SJCRH30 (cell line): ENCODE measurements around the gene NFS1. TPM values are rescaled to one million over a fixed set of nuclear protein-coding genes. Genes with fewer than 3 reads are reported as not detected.
"Not testable (repeated sequence)": the region's sequence is repeated elsewhere in the genome, so short reads cannot be mapped to it uniquely, and the experiment has no call there.

Experiments
- DNase-seq, 2 experiments: peaks; one replicate each; pipeline ENCODE4 v3.0.0-alpha.2; 2015 to 2020
- H3K27ac ChIP-seq: fragments of 250-450 bp; sonication (Bioruptor Pico); 2 replicates; pipeline ENCODE4 v1.5.1; 2020; ENCODE audit warnings: mild to moderate bottlenecking, moderate library complexity
- H3K27me3 ChIP-seq: fragments of 250-450 bp; sonication (Bioruptor Pico); 2 replicates; pipeline ENCODE4 v1.5.1; 2020; ENCODE audit warnings: mild to moderate bottlenecking, moderate library complexity
- H3K36me3 ChIP-seq: fragments of 250-450 bp; sonication (Bioruptor Pico); 2 replicates; pipeline ENCODE4 v1.5.1; 2020; ENCODE audit warnings: mild to moderate bottlenecking, moderate library complexity
- H3K4me1 ChIP-seq: fragments of 250-450 bp; sonication (Bioruptor Pico); 2 replicates; pipeline ENCODE4 v1.5.1; 2020; ENCODE audit warnings: mild to moderate bottlenecking, moderate library complexity
- H3K4me3 ChIP-seq: fragments of 250-450 bp; sonication (Bioruptor Pico); 2 replicates; pipeline ENCODE4 v1.5.1; 2020; ENCODE audit warnings: mild to moderate bottlenecking, moderate library complexity
- H3K9me3 ChIP-seq: fragments of 250-450 bp; sonication (Bioruptor Pico); replicated peaks from 2 replicates; pipeline ENCODE4 v1.5.1; 2020; ENCODE audit warnings: mild to moderate bottlenecking, moderate library complexity
- total RNA-seq: library from RNA; depleted of rRNA; stranded (reverse); fragments of >200 nt; shearing (Covaris generic); gene quantifications from 2 replicates; pipeline ENCODE4 v1.2.3, GENCODE V29; 2014

NFS1 gene
- total RNA-seq, 1 experiment from 2014 or later, result 27.6 TPM

DNA sequence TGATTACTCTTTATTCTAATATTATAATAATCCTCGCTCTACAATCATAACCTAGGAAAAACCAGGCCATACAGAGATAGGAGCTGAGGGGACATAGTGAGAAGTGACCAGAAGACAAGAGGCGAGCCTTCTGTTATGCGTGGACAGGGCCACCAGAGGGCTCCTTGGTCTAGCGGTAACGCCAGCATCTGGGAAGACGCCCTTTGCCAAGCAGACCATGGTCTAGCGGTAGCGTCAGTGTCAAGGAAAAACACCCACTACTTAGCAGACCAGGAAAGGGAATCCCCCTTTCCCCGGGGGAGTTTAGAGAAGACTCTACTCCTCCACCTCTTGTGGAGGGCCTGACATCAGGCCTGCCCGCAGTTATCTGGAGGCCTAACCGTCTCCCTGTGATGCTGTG is 12.3 kb downstream of the NFS1 start:
- peak; percentile 35 to 39 for DNase-seq
- H3K36me3 ChIP-seq, H3K4me1 ChIP-seq, H3K9me3 ChIP-seq, H3K4me3 ChIP-seq, H3K27ac ChIP-seq, H3K27me3 ChIP-seq: not testable (repeated sequence)

DNA sequence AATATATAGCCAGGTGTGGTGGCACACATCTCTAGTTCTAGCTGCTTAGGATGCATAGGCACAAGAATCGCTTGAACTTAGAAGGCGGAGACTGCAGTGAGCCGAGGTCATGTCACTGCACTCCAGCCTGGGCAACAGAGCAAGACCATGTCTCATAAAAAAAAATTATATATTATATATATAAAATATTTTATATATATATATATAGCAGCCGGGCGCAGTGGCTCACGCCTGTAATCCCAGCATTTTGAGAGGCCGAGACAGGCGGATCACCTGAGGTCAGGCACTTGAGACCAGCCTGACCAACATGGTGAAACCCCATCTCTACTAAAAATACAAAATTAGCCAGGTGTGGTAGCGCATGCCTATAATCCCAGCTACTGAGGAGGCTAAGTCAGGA is 13.8 kb downstream of the NFS1 start:
- not testable (repeated sequence) for H3K36me3 ChIP-seq, H3K4me3 ChIP-seq, H3K27ac ChIP-seq

DNA sequence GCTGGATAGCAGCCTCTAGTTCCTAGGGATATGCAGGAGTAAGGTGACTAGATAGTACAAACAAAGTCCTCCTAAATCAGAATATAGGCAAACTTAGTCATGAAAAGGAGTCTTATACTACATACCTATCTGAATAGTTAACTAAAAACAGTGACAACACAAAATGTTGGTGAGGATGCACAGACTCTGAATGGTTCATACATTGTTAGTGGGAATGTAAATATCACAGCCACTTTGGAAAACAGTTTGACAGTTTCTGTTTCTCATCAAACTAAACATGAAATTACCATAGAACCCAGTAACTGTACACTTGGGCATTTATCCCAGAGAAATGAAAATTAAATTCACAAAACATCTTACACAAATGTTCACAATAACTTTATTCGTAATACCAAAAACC is 17.2 kb downstream of the NFS1 start:
- no peaks in the 10 kb centered on the region for H3K27me3 ChIP-seq
- no peak overlapping the region for H3K4me3 ChIP-seq
- no peak for DNase-seq
- H3K9me3 ChIP-seq, result no peaks in the 10 kb centered on the region
- H3K4me1 ChIP-seq, result no peaks in the 10 kb centered on the region
- H3K36me3 ChIP-seq, result no peaks in the 10 kb centered on the region; the same call in 1 of the 2 replicates
- no peak overlapping the region for H3K27ac ChIP-seq

More for the DNA sequence above, 13.8 kb downstream of the NFS1 start:
- not testable (repeated sequence) for H3K27me3 ChIP-seq, DNase-seq, H3K9me3 ChIP-seq, H3K4me1 ChIP-seq

DNA sequence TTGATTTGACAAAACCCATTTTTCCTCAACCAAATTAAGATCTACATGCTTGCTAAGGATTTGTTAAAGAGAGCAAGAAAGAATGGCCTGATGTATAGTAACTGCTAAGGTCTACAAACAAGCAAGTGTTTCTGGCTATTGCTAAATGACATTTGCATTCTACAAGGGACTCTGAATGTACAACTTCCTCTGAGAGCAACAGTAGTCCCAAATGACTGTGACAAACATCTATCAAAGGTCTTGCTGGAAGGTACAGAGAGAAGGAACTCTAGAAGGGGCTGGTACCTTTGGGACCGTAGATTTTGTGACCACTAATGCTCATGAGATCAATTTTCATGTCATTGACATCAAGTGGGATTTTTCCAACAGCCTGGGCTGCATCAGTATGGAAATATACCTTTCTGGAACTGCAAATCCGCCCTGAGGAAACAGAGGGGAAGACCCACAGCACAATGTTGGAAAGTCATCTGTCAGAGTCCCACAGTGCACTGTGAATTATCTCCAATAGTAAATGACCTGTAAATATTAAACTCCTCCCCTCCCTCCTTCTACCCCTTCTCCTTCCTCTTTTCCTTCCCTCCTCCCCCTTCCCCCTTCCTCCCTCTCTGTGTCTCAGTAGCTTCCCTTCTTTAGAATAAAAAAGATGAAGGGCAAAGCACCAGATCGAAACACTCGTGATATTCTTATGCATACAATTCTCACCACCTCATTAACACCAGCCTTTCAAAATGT is 18.5 kb downstream of the NFS1 start:
- DNase-seq, result no peak

DNA sequence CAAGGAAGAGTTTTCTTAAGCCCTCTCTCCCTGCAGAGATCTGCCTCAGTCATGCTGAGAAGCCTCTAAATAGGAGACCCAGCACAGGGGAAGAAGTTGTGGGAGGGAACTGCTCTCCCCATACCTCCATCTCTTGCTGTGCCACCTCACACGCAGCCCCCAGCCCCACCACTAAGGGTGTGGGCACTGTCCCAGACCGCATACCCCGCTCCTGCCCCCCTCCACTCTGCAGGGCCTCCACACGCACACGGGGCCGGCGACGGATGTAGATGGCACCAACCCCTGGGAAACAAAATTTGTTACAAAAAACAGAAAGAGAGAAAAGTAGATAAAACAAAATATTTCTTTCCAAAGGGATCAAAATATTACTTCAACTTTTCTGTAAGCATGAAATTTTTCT is 24.2 kb downstream of the NFS1 start:
- Histone ChIP-seq H3K27ac (no peak overlapping the region), H3K36me3 (peaks cover 5% of the 10 kb centered on the region), H3K4me3 (no peak overlapping the region), H3K4me1 (no peaks in the 10 kb centered on the region), H3K27me3 (no peaks in the 10 kb centered on the region), H3K9me3 (no peaks in the 10 kb centered on the region)
- no peak for DNase-seq

More for the DNA sequence above, 18.5 kb downstream of the NFS1 start:
- H3K9me3 ChIP-seq, result no peaks in the 10 kb centered on the region
- no peaks in the 10 kb centered on the region for H3K4me1 ChIP-seq
- no peak overlapping the region for H3K27ac ChIP-seq
- no peaks in the 10 kb centered on the region; the same call in 1 of the 2 replicates for H3K36me3 ChIP-seq
- H3K4me3 ChIP-seq, result no peak overlapping the region
- no peaks in the 10 kb centered on the region for H3K27me3 ChIP-seq

DNA sequence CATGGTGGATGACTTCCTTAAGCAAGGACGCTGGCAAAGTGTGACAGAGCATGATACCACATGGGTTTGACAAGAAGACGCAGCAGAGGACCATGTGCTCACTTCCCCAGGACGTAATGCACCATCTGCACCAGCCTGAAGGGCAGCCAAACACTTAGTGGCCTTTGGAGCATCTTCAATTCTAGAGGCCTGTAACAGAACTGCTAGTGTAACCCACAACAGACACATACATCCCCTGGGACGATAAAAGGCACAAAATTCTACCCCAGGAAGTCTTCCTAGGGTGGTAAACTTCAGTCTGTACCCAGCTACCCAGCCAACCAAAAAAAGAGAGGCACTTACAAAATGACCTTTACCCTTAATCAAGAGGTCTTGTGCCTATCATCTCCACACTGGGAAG is 25.3 kb downstream of the NFS1 start:
- Histone ChIP-seq H3K4me1 (no peaks in the 10 kb centered on the region), H3K36me3 (peaks cover 8% of the 10 kb centered on the region), H3K27me3 (no peaks in the 10 kb centered on the region), H3K9me3 (no peaks in the 10 kb centered on the region), H3K4me3 (no peak overlapping the region), H3K27ac (no peak overlapping the region)
- no peak for DNase-seq

DNA sequence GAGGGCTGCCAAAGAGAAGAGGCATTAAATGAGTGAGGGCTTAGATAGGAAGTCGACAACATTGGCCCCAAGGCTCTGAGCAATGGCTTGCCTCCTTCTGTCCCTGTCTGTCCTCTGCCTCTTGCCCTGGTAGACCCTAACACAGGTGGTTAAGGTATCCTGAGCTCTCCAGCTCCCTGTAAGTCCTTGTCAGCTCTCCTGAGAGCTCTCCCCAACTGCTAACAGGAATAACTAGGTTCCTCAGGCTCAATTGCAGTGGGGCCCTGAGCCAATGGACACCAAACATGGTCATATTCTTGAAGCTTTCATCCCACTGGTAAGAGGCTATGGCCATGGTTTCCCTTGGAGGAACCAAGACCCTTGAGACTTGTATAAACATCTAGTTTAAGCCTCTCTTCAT is 29.5 kb downstream of the NFS1 start:
- DNase-seq, result no peak
- peaks cover 9% of the 10 kb centered on the region for H3K36me3 ChIP-seq
- no peak overlapping the region for H3K4me3 ChIP-seq
- H3K27me3 ChIP-seq, result no peaks in the 10 kb centered on the region
- no peak overlapping the region for H3K27ac ChIP-seq
- H3K4me1 ChIP-seq, result peaks cover 4% of the 10 kb centered on the region; the same call in 1 of the 2 replicates
- H3K9me3 ChIP-seq, result no peaks in the 10 kb centered on the region

DNA sequence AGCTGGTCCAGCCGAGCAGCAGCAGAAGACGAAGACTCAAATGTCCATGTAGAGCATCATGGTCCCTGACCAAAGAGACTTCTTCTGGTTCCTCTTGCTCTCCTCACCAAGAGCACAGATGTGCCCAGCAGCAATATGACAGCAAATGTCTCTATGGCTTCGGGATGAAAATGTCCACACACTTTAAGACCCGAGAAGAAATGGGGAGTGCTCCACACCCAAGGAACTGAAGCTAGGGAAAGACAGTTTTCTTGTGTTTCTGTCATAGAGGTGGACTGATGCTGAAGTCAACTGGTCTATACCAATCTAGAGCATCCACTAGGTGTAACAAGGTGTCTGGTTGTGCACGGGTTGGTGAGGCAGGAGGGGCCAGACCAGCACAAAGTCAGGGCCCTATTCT is 29.9 kb downstream of the NFS1 start:
- no peak for DNase-seq
- H3K27ac ChIP-seq, result no peak overlapping the region
- H3K27me3 ChIP-seq, result no peaks in the 10 kb centered on the region
- H3K36me3 ChIP-seq, result peaks cover 9% of the 10 kb centered on the region
- peaks cover 4% of the 10 kb centered on the region; the same call in 1 of the 2 replicates for H3K4me1 ChIP-seq
- H3K4me3 ChIP-seq, result no peak overlapping the region
- H3K9me3 ChIP-seq, result no peaks in the 10 kb centered on the region

DNA sequence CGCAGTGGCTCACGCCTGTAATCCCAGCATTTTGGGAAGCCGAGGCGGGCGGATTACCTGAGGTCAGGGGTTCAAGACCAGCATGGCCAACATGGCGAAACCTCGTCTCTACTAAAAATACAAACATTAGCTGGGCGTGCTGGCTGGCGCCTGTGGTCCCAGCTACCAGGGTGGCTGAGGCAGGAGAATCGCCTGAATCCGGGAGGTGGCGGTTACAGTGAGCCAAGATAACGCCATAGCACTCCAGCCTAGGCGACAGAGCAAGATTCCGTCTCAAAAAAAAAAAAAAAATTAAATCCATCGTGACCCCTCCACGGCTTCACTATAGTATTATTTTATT is 33.2 kb downstream of the NFS1 start:
- no peak overlapping the region for H3K4me3 ChIP-seq
- H3K4me1 ChIP-seq, result peaks cover 21% of the 10 kb centered on the region
- no peak for DNase-seq
- H3K27ac ChIP-seq, result no peak overlapping the region
- no peaks in the 10 kb centered on the region for H3K9me3 ChIP-seq
- H3K36me3 ChIP-seq, result peaks cover 4% of the 10 kb centered on the region; the same call in 1 of the 2 replicates
- H3K27me3 ChIP-seq, result no peaks in the 10 kb centered on the region

DNA sequence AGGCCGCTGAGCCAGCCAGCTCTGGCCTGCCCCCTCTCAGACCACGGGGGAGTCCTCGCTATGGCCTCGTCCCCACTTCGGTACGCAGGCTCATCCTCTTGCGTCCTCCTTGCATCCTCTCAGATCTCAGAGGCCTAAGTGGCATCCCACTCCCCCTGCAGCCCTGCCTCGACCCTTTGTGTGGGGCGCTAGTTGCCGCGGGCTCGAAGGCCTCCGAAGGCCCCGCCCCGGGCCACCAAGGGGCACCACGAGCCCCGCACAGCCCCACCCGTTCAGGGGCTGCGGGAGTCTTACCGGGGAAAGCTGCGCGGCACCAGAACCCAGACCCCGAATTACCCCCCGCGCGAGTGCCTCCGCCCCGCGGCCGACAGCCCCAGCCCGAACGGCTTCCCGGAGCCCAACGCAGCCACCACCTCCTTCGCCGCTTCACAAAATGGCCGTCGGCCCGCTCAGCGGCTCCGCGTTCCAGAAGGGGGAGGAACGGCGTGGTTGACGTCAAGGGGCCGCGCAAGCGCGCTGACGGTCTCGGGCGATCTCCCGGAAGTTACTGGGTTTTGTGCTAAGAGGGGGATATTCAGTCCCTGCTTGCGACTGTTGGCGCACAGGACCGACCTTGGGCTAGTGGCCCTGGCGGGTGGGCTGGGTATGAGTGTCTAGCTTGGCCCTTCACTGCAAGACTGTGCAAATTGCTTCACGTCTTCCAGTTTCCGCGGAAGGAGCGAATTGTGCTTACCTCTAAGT is 34.5 kb downstream of the NFS1 start, which contains the start of the genes CPNE1 and RBM12:
Gene CPNE1 (minus strand): TSS at position 435 of the 741 bp plus-strand sequence. CDS start 31,977 bp downstream, outside the sequence.
Gene RBM12 (minus strand): TSS at position 435 of the 741 bp plus-strand sequence. CDS start 9,578 bp downstream, outside the sequence.
- DNase-seq, result peak; percentile 98 to 99
- peak within 1 kb of the TSS; percentile 90 for H3K4me3 ChIP-seq
- no peaks in the 10 kb centered on the region for H3K27me3 ChIP-seq
- peaks cover 21% of the 10 kb centered on the region for H3K4me1 ChIP-seq
- peaks cover 2% of the 10 kb centered on the region; the same call in 1 of the 2 replicates for H3K9me3 ChIP-seq
- H3K36me3 ChIP-seq, result 0 out of 2 replicates have a peak, but pooled peaks cover 4% of the 10 kb centered on the region
- H3K27ac ChIP-seq, result peak within 1 kb of the TSS; percentile 87

DNA sequence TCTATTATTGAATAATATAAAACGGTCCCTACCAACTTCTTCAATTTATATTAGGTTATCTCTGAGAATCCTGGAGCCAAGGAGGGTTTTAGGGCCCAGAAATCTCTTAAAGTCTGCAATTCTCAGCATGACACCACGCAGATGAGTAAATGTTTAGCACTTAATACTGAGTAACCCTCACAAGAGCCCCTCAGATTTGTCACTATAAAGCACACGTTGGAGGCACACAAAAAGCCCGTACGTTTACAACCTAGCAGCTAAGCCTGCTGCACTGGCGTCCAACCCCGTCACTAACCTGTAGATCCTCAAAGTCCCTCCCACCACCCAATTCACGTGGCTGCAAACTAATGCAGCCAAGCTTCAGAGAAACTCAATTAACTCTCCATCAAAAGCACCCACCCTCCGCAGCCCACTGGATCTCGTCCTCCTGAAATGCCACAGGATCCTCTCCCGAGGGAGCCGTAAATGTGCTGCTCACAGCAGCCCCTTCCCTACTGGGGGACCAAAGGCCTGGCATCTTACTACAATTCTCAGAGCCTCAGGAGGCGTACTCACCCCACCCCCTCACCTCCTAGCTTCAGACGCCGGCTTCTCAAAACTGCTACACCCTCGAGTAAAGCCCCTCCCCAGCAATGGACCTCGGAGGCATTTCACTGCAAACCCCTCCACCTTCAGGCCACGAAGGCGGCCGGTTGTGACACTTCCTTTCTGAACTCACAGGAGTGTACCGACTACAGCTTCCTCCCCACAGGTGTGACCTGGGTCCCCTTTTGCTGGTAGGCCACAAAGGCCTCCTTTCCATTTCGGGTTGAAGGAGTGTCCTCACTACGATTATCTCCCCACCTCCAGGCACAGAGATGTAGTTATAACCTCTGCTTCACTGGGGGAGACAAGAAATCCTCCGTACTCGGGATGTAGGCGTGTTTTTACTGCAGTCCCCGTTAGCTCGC is 35.4 kb downstream of the NFS1 start:
- H3K9me3 ChIP-seq, result peaks cover 3% of the 10 kb centered on the region; the same call in 1 of the 2 replicates
- peak overlapping the region; percentile 90 for H3K4me3 ChIP-seq
- H3K4me1 ChIP-seq, result peaks cover 21% of the 10 kb centered on the region
- 0 out of 2 replicates have a peak, but pooled peaks cover under 1% of the 10 kb centered on the region for H3K36me3 ChIP-seq
- DNase-seq, result peak; percentile 54 to 62
- H3K27me3 ChIP-seq, result no peaks in the 10 kb centered on the region
- H3K27ac ChIP-seq, result peak overlapping the region; percentile 87

DNA sequence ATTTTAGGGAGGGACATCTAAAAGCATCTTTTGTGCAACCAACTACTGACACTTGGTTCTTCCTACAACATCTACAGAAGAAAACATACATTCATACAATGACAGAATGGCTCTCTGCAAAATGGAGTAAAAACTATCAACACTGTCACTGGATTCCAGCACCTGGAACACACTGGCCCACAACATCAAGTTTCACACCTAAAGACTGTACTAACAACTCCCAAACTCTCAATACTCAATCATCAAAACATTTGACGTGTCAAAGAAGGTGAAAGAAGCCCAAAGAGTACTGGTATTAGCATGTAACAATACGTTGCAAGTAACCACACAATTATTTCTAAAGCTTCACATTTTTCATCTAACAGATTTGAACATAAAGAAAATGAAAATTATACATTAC is 36.6 kb downstream of the NFS1 start:
- peaks cover 9% of the 10 kb centered on the region; the same call in 1 of the 2 replicates for H3K36me3 ChIP-seq
- no peak overlapping the region for H3K27ac ChIP-seq
- no peaks in the 10 kb centered on the region for H3K27me3 ChIP-seq
- no peak for DNase-seq
- peak overlapping the region; percentile 90 for H3K4me3 ChIP-seq
- peaks cover 17% of the 10 kb centered on the region for H3K4me1 ChIP-seq
- H3K9me3 ChIP-seq, result peaks cover 3% of the 10 kb centered on the region; the same call in 1 of the 2 replicates

DNA sequence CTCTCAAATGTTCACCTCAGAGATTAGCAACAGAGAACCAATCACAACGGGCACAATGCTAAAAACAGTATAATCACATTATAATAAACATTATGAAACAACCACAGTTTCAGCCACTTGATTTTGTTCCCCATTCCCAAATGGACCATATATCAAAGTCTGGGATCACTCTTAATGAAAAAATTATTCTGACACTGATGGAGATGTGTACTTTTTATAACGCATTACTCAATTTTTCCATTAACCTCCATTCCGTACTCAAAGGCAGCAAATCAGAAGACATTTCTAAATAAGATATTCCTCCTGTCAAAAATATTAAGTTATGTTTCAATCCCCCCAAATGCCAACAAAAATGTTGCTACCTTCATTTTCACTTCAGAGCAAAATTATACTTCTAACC is 37.2 kb downstream of the NFS1 start:
- no peak for DNase-seq
- Histone ChIP-seq H3K4me3 (no peak overlapping the region; the same call in 1 of the 2 replicates), H3K27me3 (no peaks in the 10 kb centered on the region), H3K36me3 (peaks cover 15% of the 10 kb centered on the region), H3K4me1 (peaks cover 17% of the 10 kb centered on the region), H3K27ac (no peak overlapping the region), H3K9me3 (peaks cover 3% of the 10 kb centered on the region; the same call in 1 of the 2 replicates)

DNA sequence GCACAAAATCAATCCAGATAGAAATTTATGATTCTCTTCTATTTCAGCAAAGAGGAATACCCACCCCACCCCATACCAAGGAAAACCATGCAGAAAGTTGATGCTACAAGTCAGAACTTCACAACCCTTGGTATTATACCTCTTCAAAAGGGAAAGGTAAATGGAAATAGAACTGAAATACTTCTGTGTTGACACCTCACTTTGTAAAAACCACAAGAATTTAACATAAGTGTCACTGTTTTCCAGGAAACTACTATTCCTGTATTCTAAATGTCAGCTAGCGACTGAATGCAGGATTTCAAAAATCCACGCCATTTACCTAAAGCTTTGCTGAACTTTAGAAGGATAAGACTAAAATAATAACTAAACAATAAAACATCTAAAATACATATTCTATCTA is 38.1 kb downstream of the NFS1 start:
- no peak overlapping the region for H3K4me3 ChIP-seq
- no peak overlapping the region for H3K27ac ChIP-seq

More for the DNA sequence above, 38.1 kb downstream of the NFS1 start:
- Histone ChIP-seq H3K9me3 (peaks cover 3% of the 10 kb centered on the region; the same call in 1 of the 2 replicates), H3K27me3 (no peaks in the 10 kb centered on the region), H3K4me1 (peaks cover 17% of the 10 kb centered on the region), H3K36me3 (peaks cover 23% of the 10 kb centered on the region)
- DNase-seq, result no peak
